HG03520 (cell line): ENCODE measurements around the gene ACOX1.

ENCODE experiments used
- ATAC-seq: cut with Tn5 transposase; IDR thresholded peaks from one replicate; pipeline ENCODE4 v1.9.1; 2021; ENCODE audit warnings: mild to moderate bottlenecking, moderate library complexity; ENCODE audit not compliant: unreplicated experiment

The ACOX1 gene

GRCh38 chr17:75913537-75914210 is 65.3 kb downstream of the ACOX1 start:
- no peak for ATAC-seq

DNA sequence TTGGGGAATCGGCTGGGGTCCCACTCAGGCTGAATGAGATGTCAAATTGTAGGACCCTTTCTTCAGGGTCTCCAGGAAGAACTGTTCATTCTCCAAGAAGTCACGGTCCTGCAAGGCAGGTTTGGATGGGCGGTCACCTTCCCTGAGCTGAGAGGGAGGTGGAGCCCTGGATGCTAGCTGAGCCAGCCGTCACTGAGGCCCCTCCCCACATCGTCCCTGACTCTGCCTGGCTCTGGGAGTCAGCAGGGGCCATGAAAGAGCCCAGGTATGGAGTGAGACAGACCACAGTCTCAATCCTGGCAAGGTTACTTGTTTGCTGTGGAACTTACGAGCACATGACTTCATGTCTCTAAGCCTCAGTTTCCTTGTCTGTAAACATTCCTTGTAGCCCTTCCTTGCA is 68.3 kb downstream of the ACOX1 start:
- ATAC-seq = no peak

DNA sequence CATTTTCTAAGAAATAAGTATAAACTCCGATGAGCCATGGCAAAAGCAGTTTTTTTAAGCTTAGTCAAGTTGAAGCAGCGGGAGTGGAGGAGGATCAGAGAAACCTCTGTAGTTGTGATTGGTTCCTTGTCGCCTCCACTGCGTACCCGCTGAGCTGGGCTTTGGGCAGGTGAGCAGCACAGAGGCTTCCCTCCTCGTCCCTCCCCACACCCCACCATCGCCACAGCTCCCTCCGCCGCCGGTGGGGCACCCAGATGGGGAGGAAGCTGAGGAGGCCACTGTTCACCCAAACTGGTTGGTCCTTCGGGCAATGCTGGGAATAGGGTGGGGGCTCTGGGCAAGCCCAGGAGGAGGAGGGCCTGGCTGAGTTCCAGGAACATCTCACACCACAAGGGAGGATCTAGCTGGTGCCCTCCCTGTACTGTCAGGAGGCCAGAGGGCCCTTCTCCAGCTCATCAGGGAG is 69.1 kb downstream of the ACOX1 start:
- no peak for ATAC-seq

DNA sequence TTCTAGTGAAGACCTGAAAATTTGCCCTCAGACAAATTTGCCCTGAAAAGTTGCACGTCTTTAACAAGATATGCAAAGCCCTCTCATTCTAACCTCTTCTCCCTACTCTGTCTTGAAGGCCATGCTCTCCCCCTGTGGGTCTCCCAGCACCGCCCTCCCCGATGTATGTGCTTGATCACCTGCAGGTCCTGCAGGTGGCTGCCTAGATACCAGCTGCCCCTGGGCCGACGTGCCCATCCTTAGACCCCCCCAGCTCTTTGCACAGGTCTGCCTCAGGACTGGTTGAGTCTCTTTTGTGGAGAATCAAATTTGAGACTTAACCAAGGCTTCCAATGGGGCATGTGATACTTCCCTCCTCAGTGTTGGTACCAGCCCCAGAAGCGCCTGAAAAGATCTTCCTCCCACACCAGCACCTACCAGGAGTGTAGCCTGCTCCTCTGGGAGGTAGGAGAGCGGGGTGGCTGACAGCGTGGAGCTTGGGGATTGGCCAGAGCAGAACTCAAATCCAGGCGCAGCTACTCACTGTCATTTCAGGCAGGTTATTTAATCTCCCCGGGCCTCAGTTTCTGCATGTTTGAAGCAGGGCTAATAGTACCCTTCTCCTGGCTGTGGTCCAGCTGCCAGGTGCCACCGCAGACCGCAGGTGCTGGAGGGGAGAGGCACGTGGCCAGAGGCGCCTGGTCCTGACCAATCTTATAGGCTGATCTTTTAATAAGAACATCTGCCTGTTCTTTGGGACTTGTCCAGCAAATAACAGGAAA is 69.7 kb downstream of the ACOX1 start:
- no peak for ATAC-seq

- ATAC-seq = no peak
Observed at GRCh38 chr17:75908201-75908600, 70.8 kb downstream of the ACOX1 start.

- no peak for ATAC-seq
Observed at GRCh38 chr17:75906143-75906884, 72.7 kb downstream of the ACOX1 start.

DNA sequence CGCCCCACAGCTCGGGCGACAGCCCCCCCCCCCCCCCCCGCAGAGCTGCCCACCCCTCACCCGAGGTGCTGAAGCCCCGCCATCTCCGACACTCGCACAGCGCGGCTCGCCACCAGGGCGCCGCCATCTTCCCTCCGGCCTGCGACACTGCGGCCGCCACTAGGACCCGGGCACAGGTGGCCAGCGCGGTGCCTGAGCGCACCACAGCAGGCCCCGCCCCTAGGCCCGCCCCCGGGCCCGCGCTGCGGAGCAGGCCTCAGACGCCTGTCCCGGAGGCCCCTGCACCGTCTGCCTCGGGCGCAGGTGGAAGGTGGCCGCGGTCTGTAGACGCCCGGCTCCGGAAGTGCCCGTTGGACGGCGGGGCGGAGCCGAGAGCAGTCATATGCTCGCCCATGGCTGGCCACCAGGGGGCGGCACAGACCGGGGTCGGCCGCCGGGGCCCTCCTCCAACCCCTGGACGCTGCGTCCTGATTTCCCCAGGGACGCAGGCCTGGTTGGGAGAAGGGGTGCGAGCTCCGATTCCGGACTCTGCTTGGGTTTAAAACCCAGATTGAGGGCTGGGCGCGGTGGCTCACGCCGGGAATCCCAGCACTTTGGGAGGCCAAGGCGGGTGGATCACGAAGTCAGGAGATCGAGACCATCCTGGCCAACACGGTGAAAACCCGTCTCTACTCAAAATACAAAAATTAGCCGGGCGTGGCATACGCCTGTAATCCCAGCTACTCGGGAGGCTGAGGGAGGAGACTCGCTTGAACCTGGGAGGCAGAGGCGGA is 74.0 kb downstream of the ACOX1 start, which contains the start of gene MRPL38:
TSS of gene MRPL38 (minus strand) at position 136 of the 773 bp plus-strand sequence. CDS start at position 127, 9 bp downstream.
- peak; percentile 96 for ATAC-seq

GRCh38 chr17:75902406-75902805 is 76.6 kb downstream of the ACOX1 start:
- ATAC-seq = no peak

GRCh38 chr17:75901727-75902126 is 77.2 kb downstream of the ACOX1 start:
- no peak for ATAC-seq

- ATAC-seq = no peak
Observed at GRCh38 chr17:75900691-75901533, 78.1 kb downstream of the ACOX1 start.

DNA sequence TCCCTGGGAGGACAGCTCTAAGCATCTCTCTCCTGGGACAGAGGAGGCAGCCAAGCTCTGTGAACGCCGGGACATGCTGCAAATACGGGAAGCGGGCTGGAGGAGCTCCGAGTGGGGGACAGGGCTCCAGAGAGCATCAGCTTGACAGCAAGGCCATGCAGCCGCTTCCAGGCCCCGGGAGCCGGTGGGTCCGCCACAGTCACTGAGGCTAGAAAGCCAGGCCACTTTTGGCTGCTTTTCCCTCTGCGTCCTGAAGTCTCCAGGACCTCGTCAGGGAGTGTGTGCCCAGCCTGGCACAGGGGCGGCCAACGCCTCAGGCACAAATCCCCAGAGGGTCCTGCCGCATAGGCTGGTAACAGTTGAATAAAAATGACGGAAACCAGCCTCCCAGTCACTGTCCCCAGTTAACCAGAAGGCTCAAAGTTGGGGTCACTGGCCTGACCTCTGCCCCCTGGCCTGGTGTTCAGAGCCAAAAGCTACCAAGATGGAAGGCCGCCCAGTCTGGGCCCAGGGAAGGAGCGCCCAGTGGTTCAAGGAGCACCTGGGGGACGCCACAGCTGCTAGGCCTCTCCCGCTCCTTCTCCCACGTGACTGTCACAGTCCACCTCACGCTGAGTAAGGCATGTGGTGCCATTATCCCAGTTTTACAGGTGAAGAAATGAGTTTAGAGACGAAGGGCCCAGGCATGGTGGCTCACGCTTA is 79.0 kb downstream of the ACOX1 start:
- ATAC-seq = no peak

DNA sequence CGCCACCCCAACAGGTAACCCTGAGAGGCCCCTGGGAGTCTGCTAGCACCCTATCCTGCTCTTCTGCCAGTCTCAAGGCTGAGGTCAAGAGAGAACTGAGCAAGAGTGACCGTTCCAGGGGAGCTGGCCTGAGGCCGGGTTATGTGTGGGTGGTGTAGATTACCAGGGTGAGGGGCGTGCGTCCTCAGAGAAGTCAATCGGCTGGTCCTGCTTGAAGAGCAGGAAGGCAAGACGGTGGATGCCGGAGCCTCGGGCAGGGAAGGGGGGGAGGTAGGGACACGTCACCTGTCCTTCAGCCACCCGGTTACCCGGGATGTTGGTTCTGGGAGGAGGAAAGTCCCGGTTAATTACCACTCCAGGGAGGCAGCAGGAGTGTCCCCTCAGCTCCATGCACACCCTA is 79.6 kb downstream of the ACOX1 start:
- no peak for ATAC-seq

GRCh38 chr17:75898791-75899190 is 80.2 kb downstream of the ACOX1 start:
- no peak for ATAC-seq

DNA sequence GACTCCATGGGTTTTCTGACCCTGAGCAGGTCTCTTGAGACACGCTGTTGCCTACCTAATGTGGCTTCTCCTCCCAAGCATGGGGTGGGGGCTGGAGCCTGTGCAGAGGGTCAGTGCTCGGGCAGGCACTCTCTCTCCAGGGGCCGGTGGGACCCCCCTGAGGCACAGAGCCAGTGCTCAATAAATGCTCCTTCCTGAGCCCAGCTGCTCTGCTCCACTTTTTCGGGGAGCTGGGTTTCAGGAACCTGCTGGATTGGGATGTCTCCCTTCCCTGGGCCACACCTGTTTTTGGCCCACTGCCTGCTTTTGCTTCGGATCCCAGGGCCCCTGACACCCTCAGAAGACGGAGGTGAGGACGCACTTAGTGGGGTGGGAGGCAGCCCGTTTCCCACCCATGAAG is 80.9 kb downstream of the ACOX1 start:
- no peak for ATAC-seq

DNA sequence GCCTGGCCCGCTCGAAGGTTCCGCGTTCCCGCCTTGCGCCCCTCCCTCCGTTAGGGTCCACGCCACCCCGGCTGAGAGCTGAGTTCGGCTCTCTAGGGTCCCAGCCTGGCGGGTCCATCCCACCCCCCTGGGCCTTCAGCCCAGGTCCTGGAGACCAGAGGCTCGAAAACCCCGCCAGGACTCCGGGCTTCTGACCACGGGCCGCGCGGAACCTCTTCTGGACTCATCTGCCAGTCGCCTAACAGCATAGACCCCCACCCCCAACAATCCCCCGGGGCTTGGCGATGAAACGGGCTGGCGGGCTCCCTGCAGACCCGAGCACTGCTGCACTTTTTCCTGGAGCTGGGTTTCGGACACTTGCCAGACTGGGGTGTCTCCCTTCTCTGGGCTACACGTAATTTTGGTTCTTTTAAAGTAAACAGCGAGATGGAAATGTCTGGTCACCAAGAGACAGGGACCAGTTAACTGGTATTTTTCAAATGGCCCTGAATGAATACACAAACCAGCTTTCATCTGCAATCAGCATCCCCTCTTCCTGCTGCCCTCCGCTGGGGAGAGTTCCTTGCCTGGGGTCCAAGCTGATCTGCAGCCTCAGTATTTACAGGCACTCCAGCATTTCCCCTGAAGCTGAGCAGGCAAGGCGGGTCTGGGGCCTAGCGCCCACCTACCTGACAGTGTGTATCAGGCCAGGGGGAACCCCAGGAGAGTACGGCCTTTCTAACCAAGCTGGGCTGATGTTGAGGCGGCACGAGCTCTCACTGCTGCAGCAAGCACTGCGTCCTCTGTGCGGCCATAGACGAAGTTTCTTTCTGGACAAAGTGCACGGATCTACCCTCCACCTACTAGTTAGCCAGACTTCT is 81.6 kb downstream of the ACOX1 start:
- ATAC-seq = peak; percentile 20

DNA sequence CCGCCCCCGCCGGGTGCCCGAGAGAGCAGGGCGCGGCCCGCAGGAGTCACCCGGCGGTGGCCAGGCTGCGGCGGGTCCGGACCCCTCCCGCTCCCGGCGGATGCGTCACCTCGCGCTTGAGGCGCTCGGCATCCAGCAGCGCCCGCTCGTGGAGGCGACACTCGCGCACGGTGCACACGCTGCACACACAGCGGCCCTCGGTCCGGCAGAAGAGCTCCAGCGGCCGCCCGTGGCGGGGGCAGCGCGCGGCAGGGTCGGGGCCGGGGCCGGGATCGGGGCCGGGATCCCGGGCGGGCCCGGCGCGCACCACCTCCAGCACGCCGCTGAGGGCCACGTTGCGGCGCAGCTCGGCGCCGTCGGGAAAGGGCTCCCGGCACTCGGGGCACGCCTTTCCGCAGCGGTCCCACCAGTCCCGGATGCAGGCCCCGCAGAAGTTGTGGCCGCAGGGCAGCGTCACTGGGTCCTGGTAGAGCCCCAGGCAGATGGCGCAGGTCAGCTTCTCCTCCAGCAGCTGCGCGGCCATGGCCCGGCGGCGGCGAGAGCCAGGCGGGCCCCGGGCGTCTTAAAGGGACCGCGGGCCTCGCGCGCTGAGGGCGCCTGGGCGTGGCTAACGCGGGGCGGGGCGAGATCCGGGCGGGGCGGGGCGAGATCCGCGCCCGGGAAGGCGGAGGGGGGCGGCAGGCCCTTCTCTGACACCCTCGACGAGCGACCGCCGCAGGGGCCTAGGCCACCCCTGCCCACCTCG is 82.4 kb downstream of the ACOX1 start, which contains the start of gene TRIM65:
TSS of gene TRIM65 (minus strand) at position 537 of the 745 bp plus-strand sequence. CDS start at position 523, 14 bp downstream.
- peak; percentile 41 for ATAC-seq

GRCh38 chr17:75895370-75896155 is 83.4 kb downstream of the ACOX1 start:
- ATAC-seq = no peak
